GM12801 (cell line): ENCODE results near the gene SYCP2.

Experiments
- CTCF ChIP-seq: IDR thresholded peaks from one replicate; pipeline ENCODE4 v1.5.1; 2011; ENCODE audit warnings: control low read depth; ENCODE audit not compliant: insufficient read length; ENCODE audit errors: extremely low read depth

Gene SYCP2

GRCh38 chr20:59823030-59823423 lies 110.4 kb downstream of the SYCP2 start:
- no peak for TF ChIP-seq CTCF

GRCh38 chr20:59822291-59823029 lies 111.0 kb downstream of the SYCP2 start:
- no peak for TF ChIP-seq CTCF

GRCh38 chr20:59821788-59822187 lies 111.6 kb downstream of the SYCP2 start:
- no peak for TF ChIP-seq CTCF

GRCh38 chr20:59821201-59821600 lies 112.2 kb downstream of the SYCP2 start:
- no peak for TF ChIP-seq CTCF

- TF ChIP-seq CTCF, result no peak
Observed at GRCh38 chr20:59820204-59821041, 113.0 kb downstream of the SYCP2 start.

GRCh38 chr20:59819496-59820203 lies 113.8 kb downstream of the SYCP2 start:
- no peak for TF ChIP-seq CTCF

- no peak for TF ChIP-seq CTCF
Observed at GRCh38 chr20:59818911-59819310, 114.5 kb downstream of the SYCP2 start.
